Measurements from ENCODE around the gene PDE4B. TPM values are rescaled to one million over a fixed set of nuclear protein-coding genes. Genes with fewer than 3 reads are reported as not detected.

The PDE4B gene
- total RNA-seq, 1 donor from 2014 or later, result 0.29 TPM

DNA sequence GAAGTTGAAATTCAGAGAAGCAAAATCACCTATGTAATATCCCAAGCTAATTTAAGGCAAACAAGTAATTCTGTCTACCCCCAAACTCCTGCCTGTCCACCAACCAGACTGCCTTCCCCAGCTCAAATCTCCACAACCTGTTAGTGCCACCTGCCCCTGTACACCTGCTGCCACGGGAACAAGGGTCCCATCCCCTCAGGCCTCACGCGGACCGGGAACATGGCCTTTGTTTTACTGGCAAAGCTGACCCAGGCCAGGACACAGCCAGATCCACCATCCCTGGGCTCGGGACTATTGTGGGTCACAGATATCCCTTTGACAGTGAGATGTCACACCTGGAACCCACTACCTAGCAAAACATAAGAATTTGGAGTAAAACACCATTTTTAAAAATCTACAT lies 601.9 kb downstream of the PDE4B start:
- TF ChIP-seq, protein P1, sequence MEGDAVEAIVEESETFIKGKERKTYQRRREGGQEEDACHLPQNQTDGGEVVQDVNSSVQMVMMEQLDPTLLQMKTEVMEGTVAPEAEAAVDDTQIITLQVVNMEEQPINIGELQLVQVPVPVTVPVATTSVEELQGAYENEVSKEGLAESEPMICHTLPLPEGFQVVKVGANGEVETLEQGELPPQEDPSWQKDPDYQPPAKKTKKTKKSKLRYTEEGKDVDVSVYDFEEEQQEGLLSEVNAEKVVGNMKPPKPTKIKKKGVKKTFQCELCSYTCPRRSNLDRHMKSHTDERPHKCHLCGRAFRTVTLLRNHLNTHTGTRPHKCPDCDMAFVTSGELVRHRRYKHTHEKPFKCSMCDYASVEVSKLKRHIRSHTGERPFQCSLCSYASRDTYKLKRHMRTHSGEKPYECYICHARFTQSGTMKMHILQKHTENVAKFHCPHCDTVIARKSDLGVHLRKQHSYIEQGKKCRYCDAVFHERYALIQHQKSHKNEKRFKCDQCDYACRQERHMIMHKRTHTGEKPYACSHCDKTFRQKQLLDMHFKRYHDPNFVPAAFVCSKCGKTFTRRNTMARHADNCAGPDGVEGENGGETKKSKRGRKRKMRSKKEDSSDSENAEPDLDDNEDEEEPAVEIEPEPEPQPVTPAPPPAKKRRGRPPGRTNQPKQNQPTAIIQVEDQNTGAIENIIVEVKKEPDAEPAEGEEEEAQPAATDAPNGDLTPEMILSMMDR (IDR thresholded peaks at IDR 0.05; ENCODE audit: unreplicated experiment), result no peak
- DNase-seq (ENCODE audit: low spot score, unreplicated experiment), result no peak
- Mint-ChIP-seq H3K27me3 (no peaks in the 10 kb centered on the region), H3K4me1 (ENCODE audit: low read depth) (no peaks in the 10 kb centered on the region), H3K27ac (no peak overlapping the region), H3K9me3 (ENCODE audit: low read depth) (peaks cover 2% of the 10 kb centered on the region), H3K4me3 (ENCODE audit: low read depth) (no peak overlapping the region), H3K36me3 (ENCODE audit: insufficient read depth) (no peaks in the 10 kb centered on the region)

- no peaks in the 10 kb centered on the region for H3K4me1 Mint-ChIP-seq (ENCODE audit: low read depth)
- no peaks in the 10 kb centered on the region for H3K36me3 Mint-ChIP-seq (ENCODE audit: insufficient read depth)
- TF ChIP-seq, protein P1 (IDR thresholded peaks at IDR 0.05; ENCODE audit: unreplicated experiment), result no peak
- H3K4me3 Mint-ChIP-seq (ENCODE audit: low read depth), result no peak overlapping the region
- no peak for DNase-seq (ENCODE audit: low spot score, unreplicated experiment)
- H3K27me3 Mint-ChIP-seq, result no peaks in the 10 kb centered on the region
- no peak overlapping the region for H3K27ac Mint-ChIP-seq
- no peaks in the 10 kb centered on the region for H3K9me3 Mint-ChIP-seq (ENCODE audit: low read depth)
These were observed 602.7 kb downstream of the PDE4B start for GRCh38 chr1:66395202-66396061.

DNA sequence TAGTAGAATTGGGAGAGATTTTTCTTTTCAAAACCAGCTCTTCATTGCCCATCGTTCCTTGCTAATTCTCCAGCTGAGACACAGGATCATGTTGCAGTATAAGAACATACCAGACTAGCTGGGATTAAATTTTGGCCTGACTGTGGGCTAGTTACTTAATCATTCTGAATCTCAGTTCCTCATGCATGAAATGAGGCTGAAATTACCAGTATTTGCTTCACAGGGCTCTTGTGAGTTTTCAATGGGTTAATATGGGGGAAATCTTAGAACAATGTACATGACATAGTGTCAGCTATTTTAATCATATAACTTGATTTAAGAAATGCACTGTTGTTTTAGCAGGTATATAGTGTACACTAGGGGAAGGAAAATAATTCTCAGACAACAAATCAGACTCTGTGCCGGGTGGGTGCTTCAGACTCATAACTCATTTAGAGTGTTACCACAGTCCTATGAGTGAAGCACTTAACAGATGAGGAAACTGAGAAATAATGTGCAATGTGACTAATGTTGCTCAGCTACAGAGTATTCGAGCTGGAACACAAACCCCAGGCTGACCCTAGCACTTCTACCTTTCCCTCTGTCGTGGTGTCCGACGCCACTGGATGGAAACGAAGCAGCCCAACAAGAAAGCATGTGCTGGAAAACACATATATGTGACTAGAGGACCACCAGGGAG lies 603.7 kb downstream of the PDE4B start:
- Mint-ChIP-seq H3K4me1 (ENCODE audit: low read depth) (no peaks in the 10 kb centered on the region), H3K27ac (no peak overlapping the region), H3K36me3 (ENCODE audit: insufficient read depth) (no peaks in the 10 kb centered on the region), H3K4me3 (ENCODE audit: low read depth) (no peak overlapping the region), H3K27me3 (peaks cover under 1% of the 10 kb centered on the region), H3K9me3 (ENCODE audit: low read depth) (no peaks in the 10 kb centered on the region)
- TF ChIP-seq, protein P1 (IDR thresholded peaks at IDR 0.05; ENCODE audit: unreplicated experiment), result no peak
- DNase-seq (ENCODE audit: low spot score, unreplicated experiment), result no peak

- TF ChIP-seq, protein P1 (IDR thresholded peaks at IDR 0.05; ENCODE audit: unreplicated experiment), result no peak
- Mint-ChIP-seq H3K4me3 (ENCODE audit: low read depth) (no peak overlapping the region), H3K27ac (no peak overlapping the region), H3K9me3 (ENCODE audit: low read depth) (no peaks in the 10 kb centered on the region), H3K27me3 (peaks cover 2% of the 10 kb centered on the region), H3K4me1 (ENCODE audit: low read depth) (no peaks in the 10 kb centered on the region), H3K36me3 (ENCODE audit: insufficient read depth) (no peaks in the 10 kb centered on the region)
- no peak for DNase-seq (ENCODE audit: low spot score, unreplicated experiment)
These were observed 604.5 kb downstream of the PDE4B start for GRCh38 chr1:66397192-66397591.

- no peaks in the 10 kb centered on the region for H3K36me3 Mint-ChIP-seq (ENCODE audit: insufficient read depth)
- no peaks in the 10 kb centered on the region for H3K4me1 Mint-ChIP-seq (ENCODE audit: low read depth)
- DNase-seq (ENCODE audit: low spot score, unreplicated experiment), result no peak
- TF ChIP-seq, protein P1 (IDR thresholded peaks at IDR 0.05; ENCODE audit: unreplicated experiment), result no peak
- no peak overlapping the region for H3K4me3 Mint-ChIP-seq (ENCODE audit: low read depth)
- no peak overlapping the region for H3K27ac Mint-ChIP-seq
- H3K27me3 Mint-ChIP-seq, result peaks cover 2% of the 10 kb centered on the region
- H3K9me3 Mint-ChIP-seq (ENCODE audit: low read depth), result no peaks in the 10 kb centered on the region
These were observed 607.3 kb downstream of the PDE4B start for GRCh38 chr1:66399888-66400529.

Measured in progenitor cell of endocrine pancreas (in vitro differentiated cells).